OCI-LY3 (cell line): ENCODE results near the gene ASB6.

ENCODE experiments used
- EZH2phosphoT487 ChIP-seq: fragments of 200-600 bp; shearing (Covaris generic); IDR thresholded peaks from 2 replicates; pipeline ENCODE4 v1.6.1; 2018; ENCODE audit warnings: antibody characterized with exemption, mixed run types, low read depth
- TF ChIP-seq, protein P1 (sequence below): fragments of 200-600, 300-600 bp; sonication (generic); IDR thresholded peaks from 2 replicates; pipeline ENCODE4 v1.5.1; 2014; ENCODE audit warnings: antibody characterized with exemption, low read length, low read depth

- TF ChIP-seq, protein P1, sequence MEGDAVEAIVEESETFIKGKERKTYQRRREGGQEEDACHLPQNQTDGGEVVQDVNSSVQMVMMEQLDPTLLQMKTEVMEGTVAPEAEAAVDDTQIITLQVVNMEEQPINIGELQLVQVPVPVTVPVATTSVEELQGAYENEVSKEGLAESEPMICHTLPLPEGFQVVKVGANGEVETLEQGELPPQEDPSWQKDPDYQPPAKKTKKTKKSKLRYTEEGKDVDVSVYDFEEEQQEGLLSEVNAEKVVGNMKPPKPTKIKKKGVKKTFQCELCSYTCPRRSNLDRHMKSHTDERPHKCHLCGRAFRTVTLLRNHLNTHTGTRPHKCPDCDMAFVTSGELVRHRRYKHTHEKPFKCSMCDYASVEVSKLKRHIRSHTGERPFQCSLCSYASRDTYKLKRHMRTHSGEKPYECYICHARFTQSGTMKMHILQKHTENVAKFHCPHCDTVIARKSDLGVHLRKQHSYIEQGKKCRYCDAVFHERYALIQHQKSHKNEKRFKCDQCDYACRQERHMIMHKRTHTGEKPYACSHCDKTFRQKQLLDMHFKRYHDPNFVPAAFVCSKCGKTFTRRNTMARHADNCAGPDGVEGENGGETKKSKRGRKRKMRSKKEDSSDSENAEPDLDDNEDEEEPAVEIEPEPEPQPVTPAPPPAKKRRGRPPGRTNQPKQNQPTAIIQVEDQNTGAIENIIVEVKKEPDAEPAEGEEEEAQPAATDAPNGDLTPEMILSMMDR: no peak
- no peak for TF ChIP-seq EZH2phosphoT487
Measured at GRCh38 chr9:129627556-129628440, 14.2 kb downstream of the ASB6 start.
